B cell (primary cell): Measurements from ENCODE around the gene CAMK2N1. TPM values are rescaled to one million over a fixed set of nuclear protein-coding genes. Genes with fewer than 3 reads are reported as not detected.

Source experiments
- ATAC-seq: fragments of 200-7000 bp; cut with Tn5 transposase; one replicate; pipeline ENCODE4 v1.10.0; 2021; ENCODE audit warnings: low read depth, mild to moderate bottlenecking, moderate number of reproducible peaks, moderate library complexity
- CTCF ChIA-PET: fragments of 350-600 bp; sonication (Branson Sonifier 250); formaldehyde crosslinking; loops from one replicate; lab custom pipeline; 2021; ENCODE audit warnings: antibody characterized with exemption, inconsistent platforms; lab: Charles Lee
- POLR2A ChIA-PET: fragments of 350-600 bp; sonication (Branson Sonifier 250); formaldehyde crosslinking; loops from one replicate; lab custom pipeline; 2021; ENCODE audit warnings: antibody characterized with exemption; lab: Charles Lee
- DNase-seq: peaks from one replicate; pipeline ENCODE4 v3.0.0; 2013
- H2AFZ ChIP-seq: 2 replicates; pipeline ENCODE4 v1.6.1; 2012; ENCODE audit warnings: mild to moderate bottlenecking, low read depth, low read length; ENCODE audit not compliant: insufficient read depth, poor library complexity, severe bottlenecking
- H3K27ac ChIP-seq, 2 donors: 1 replicate in 1 of 2; 2 replicates in 1 of 2; pipeline ENCODE4 v1.5.1; 2012 to 2013; ENCODE audit warnings: low read length in 2 of 2, mild to moderate bottlenecking in 2 of 2, moderate library complexity in 1 of 2
- H3K27me3 ChIP-seq, 4 experiments: fragments of 200-600 bp in 1 of 4; sonication (generic) in 1 of 4; replicated peaks in 1 of 4; 1 replicate in 2 of 4; 2 replicates in 2 of 4; pipeline versions ENCODE4 v1.6.1 to v1.7.0; 2013 to 2016; ENCODE audit warnings: low read length in 3 of 4, mild to moderate bottlenecking in 2 of 4, mixed read lengths in 1 of 4, moderate library complexity in 1 of 4; ENCODE audit not compliant: insufficient read depth in 4 of 4, control insufficient read depth in 3 of 4; ENCODE audit errors: control extremely low read depth in 1 of 4
- H3K36me3 ChIP-seq, 2 experiments: replicated peaks in 1 of 2; 1 replicate in 1 of 2; 2 replicates in 1 of 2; pipeline versions ENCODE4 v1.6.1 to v1.7.1; 2013; ENCODE audit warnings: low read length in 1 of 2; ENCODE audit not compliant: insufficient read depth in 2 of 2, control insufficient read depth in 1 of 2; ENCODE audit errors: control extremely low read depth in 1 of 2, extremely low read depth in 1 of 2
- H3K4me1 ChIP-seq, 2 donors: fragments of 200-600 bp in 1 of 2; sonication (generic) in 1 of 2; 1 replicate in 1 of 2; 2 replicates in 1 of 2; pipeline versions ENCODE4 v1.5.1 to v1.6.1; 2013 to 2017; ENCODE audit warnings: low read length in 2 of 2; ENCODE audit not compliant: control insufficient read depth in 2 of 2, insufficient read depth in 2 of 2
- H3K4me2 ChIP-seq: replicated peaks from 2 replicates; pipeline ENCODE3; 2012; ENCODE audit warnings: mild to moderate bottlenecking, low read depth, low read length; ENCODE audit not compliant: poor library complexity, severe bottlenecking
- H3K4me3 ChIP-seq, 5 experiments: fragments of 200-600 bp in 1 of 5; sonication (generic) in 1 of 5; 1 replicate in 3 of 5; 2 replicates in 2 of 5; pipeline versions ENCODE4 v1.5.1 to v1.7.0; 2011 to 2016; ENCODE audit warnings: low read length in 4 of 5, mild to moderate bottlenecking in 4 of 5, low read depth in 2 of 5, control low read depth in 1 of 5, moderate library complexity in 1 of 5; ENCODE audit not compliant: insufficient read depth in 1 of 5; ENCODE audit errors: control extremely low read depth in 1 of 5, extremely low read depth in 1 of 5
- H3K79me2 ChIP-seq: fragments of 200-600 bp; sonication (generic); one replicate; pipeline ENCODE4 v1.6.0; 2016; ENCODE audit warnings: low read length; ENCODE audit not compliant: control insufficient read depth, insufficient read depth
- H3K9ac ChIP-seq: fragments of 200-600 bp; sonication (generic); 2 replicates; pipeline ENCODE4 v1.6.1; 2017; ENCODE audit warnings: mild to moderate bottlenecking, low read length, moderate library complexity
- H3K9me3 ChIP-seq, 3 donors: one replicate each; pipeline versions ENCODE4 v1.6.1 to v1.7.1; 2013; ENCODE audit warnings: low read length in 2 of 3; ENCODE audit not compliant: control insufficient read depth in 2 of 3, insufficient read depth in 1 of 3; ENCODE audit errors: control extremely low read depth in 1 of 3
- H4K20me1 ChIP-seq: 2 replicates; pipeline ENCODE4 v1.6.0; 2012; ENCODE audit warnings: mild to moderate bottlenecking, low read length; ENCODE audit not compliant: insufficient read depth, control insufficient read depth, poor library complexity, severe bottlenecking
- H3K27ac Mint-ChIP-seq: one replicate; pipeline ENCODE4 v1.8.0; 2021; ENCODE audit warnings: mixed read lengths
- H3K27me3 Mint-ChIP-seq: one replicate; pipeline ENCODE4 v1.8.0; 2021; ENCODE audit warnings: mixed read lengths
- H3K4me1 Mint-ChIP-seq: one replicate; pipeline ENCODE4 v1.8.0; 2021; ENCODE audit warnings: mixed read lengths
- H3K4me3 Mint-ChIP-seq: one replicate; pipeline ENCODE4 v1.8.0; 2021; ENCODE audit warnings: mixed read lengths
- H3K9me3 Mint-ChIP-seq: one replicate; pipeline ENCODE4 v1.8.0; 2022; ENCODE audit warnings: mixed read lengths; ENCODE audit not compliant: insufficient read depth
- EZH2 ChIP-seq: IDR thresholded peaks from 2 replicates; pipeline ENCODE4 v1.6.1; 2012; ENCODE audit warnings: borderline replicate concordance, low read depth, mild to moderate bottlenecking, moderate library complexity, low read length; ENCODE audit not compliant: insufficient read depth, poor library complexity, severe bottlenecking
- WGBS: methylation state at CpG from one replicate; pipeline ENCODE4 v1.1.5; 2013; ENCODE audit warnings: missing lambda C conversion rate; ENCODE audit not compliant: insufficient coverage; 5-methylcytosine and 5-hydroxymethylcytosine counted together
- intact Hi-C: fragments of 100-400 bp; cut with micrococcal nuclease; formaldehyde crosslinking; loops from one replicate; pipeline ENCODE4 v1.10.0; 2022
- polyA plus RNA-seq: library from polyadenylated mRNA; depleted of rRNA; stranded (reverse); fragments of >200 nt; gene quantifications from 2 replicates; pipeline ENCODE4 v1.2.3, GENCODE V29; 2012
- total RNA-seq, 2 donors: library from RNA; stranded (reverse); fragments of 120-200 nt in 1 of 2; gene quantifications; 1 replicate in 1 of 2; 2 replicates in 1 of 2; pipeline versions ENCODE4 v1.2.3 to v1.2.4, GENCODE V29; 2013 to 2022
- TF ChIP-seq, protein P1 (sequence below): fragments of 200-600 bp; IDR thresholded peaks from one replicate; pipeline ENCODE4 v1.8.0; 2022; ENCODE audit warnings: antibody characterized with exemption, mild to moderate bottlenecking

The CAMK2N1 gene
- total and polyA plus RNA-seq, 2 donors (not counting 1 experiment from before 2014, with no cell fraction given): 0.49 to 6.0 TPM

DNA sequence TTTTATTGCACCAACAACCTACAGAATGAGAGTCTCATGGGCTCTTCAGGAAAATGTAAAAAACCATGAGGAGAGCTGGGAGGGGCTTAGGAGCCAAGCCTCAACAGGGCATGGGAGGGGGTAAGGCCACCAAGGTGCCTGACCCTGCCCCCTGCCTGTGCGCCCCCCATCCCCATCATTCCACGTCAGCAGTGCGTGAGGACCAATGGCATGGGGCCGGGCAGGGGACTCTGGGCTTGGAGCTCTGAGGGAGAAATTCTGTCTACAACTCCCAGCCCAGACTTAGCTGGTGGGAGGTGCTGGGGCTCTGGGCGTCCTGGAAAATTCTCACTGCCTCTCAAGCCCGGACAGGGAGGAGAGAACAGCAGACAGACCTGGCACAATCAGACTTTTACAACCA lies 5.2 kb upstream of the CAMK2N1 start:
- POLR2A ChIA-PET: no interaction called here

DNA sequence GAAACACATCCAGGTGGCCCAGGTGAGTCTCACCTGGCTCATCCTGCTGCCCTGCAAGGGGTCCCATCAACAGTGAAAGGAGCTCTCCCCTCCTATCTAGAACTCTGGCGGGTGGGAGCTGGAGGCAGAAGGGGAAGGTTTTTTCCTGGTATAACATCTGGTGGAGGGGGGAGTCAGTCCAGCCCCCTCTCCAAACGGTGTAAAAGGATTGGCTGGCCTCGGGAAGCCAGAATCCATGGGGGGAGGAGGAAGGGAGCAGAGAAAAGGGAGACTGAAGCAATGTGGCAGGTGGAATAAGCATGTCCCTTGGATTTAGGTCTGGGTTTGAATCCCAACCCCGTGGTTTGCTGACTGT lies 1.2 kb upstream of the CAMK2N1 start:
- Mint-ChIP-seq H3K27ac (no peak overlapping the region), H3K9me3 (no peaks in the 10 kb centered on the region), H3K27me3 (peaks cover 51% of the 10 kb centered on the region), H3K4me3 (peak overlapping the region; percentile 80), H3K4me1 (peaks cover 18% of the 10 kb centered on the region)
- Histone ChIP-seq H3K9me3 (peaks cover 0 to 6% (median 0%) of the 10 kb centered on the region in 3 donors), H3K9ac (no peak overlapping the region), H3K4me1 (peaks cover 25 to 27% of the 10 kb centered on the region in 2 donors), H3K36me3 (no peaks in the 10 kb centered on the region), H3K79me2 (no peaks in the 10 kb centered on the region), H3K27me3 (peaks cover 0 to 50% (median 24%) of the 10 kb centered on the region in 4 experiments), H3K4me2 (peak overlapping the region; percentile 98), H3K27ac (no peak overlapping the region), H4K20me1 (no peaks in the 10 kb centered on the region), H3K4me3 (no peak overlapping the region), H2AFZ (peak overlapping the region; percentile 92)
- intact Hi-C loops: loop anchor here (2.0 kb wide), 1 partner anchor 22 kb away; the partner anchor contains the start of gene MUL1
- POLR2A ChIA-PET: no interaction called here
- no peak for TF ChIP-seq EZH2
- TF ChIP-seq, protein P1, sequence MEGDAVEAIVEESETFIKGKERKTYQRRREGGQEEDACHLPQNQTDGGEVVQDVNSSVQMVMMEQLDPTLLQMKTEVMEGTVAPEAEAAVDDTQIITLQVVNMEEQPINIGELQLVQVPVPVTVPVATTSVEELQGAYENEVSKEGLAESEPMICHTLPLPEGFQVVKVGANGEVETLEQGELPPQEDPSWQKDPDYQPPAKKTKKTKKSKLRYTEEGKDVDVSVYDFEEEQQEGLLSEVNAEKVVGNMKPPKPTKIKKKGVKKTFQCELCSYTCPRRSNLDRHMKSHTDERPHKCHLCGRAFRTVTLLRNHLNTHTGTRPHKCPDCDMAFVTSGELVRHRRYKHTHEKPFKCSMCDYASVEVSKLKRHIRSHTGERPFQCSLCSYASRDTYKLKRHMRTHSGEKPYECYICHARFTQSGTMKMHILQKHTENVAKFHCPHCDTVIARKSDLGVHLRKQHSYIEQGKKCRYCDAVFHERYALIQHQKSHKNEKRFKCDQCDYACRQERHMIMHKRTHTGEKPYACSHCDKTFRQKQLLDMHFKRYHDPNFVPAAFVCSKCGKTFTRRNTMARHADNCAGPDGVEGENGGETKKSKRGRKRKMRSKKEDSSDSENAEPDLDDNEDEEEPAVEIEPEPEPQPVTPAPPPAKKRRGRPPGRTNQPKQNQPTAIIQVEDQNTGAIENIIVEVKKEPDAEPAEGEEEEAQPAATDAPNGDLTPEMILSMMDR: no peak
- DNase-seq (no peak), ATAC-seq (no peak)
- WGBS: 0% methylated on average over 3 of the region's 4 CpGs
- CTCF ChIA-PET: interaction anchor here (1.2 kb wide), 1 partner anchor 274 kb away, joined by 4 read pairs; no protein-coding TSS in a partner anchor

More for the DNA sequence above, 5.2 kb upstream of the CAMK2N1 start:
- TF ChIP-seq, protein P1: no peak
- no peak for TF ChIP-seq EZH2
- no peak overlapping the region for H3K4me3 Mint-ChIP-seq
- intact Hi-C loops: loop anchor here (5.0 kb wide), 1 partner anchor 129 kb away; no protein-coding TSS in a partner anchor
- no peak for DNase-seq
- H3K36me3 ChIP-seq: no peaks in the 10 kb centered on the region
- H3K27ac Mint-ChIP-seq: no peak overlapping the region
- H3K79me2 ChIP-seq: no peaks in the 10 kb centered on the region
- H3K27me3 ChIP-seq: peaks cover 0 to 23% (median 8%) of the 10 kb centered on the region in 4 experiments
- H3K27me3 Mint-ChIP-seq: peaks cover 31% of the 10 kb centered on the region
- no peaks in the 10 kb centered on the region for H3K9me3 Mint-ChIP-seq
- H3K4me3 ChIP-seq: no peak overlapping the region
- ATAC-seq: no peak
- no peaks in the 10 kb centered on the region for H4K20me1 ChIP-seq
- H3K9ac ChIP-seq: no peak overlapping the region
- peaks cover 18 to 22% of the 10 kb centered on the region in 2 donors for H3K4me1 ChIP-seq
- H3K9me3 ChIP-seq: no peaks in the 10 kb centered on the region
- CTCF ChIA-PET: interaction anchor here (1.2 to 6.0 kb wide), 6 partner anchors 110 to 571 kb away, joined by 3 to 111 read pairs (median 5); no protein-coding TSS in a partner anchor
- H2AFZ ChIP-seq: no peak overlapping the region
- 82% methylated on average over 2 of the region's 6 CpGs for WGBS
- no peak overlapping the region for H3K4me2 ChIP-seq
- peaks cover 11% of the 10 kb centered on the region for H3K4me1 Mint-ChIP-seq
- H3K27ac ChIP-seq: no peak overlapping the region
